Memory B cell (primary cell): Measurements from ENCODE around the gene ATF7.
"Not testable (repeated sequence)": the region's sequence is repeated elsewhere in the genome, so short reads cannot be mapped to it uniquely, and the experiment has no call there.

ENCODE experiments used
- ATAC-seq: fragments of 150-1000 bp; cut with Tn5 transposase; 2 replicates; pipeline ENCODE4 v1.10.0; 2021; ENCODE audit warnings: low read depth, mild to moderate bottlenecking, moderate library complexity
- DNase-seq, 2 donors: peaks; one replicate each; pipeline ENCODE4 v3.0.0; 2022; ENCODE audit warnings: low spot score in 2 of 2
- H3K27ac Mint-ChIP-seq: one replicate; pipeline ENCODE4 v1.8.0; 2022; ENCODE audit warnings: mild to moderate bottlenecking, moderate library complexity, mixed read lengths
- H3K27me3 Mint-ChIP-seq: one replicate; pipeline ENCODE4 v1.8.0; 2022; ENCODE audit warnings: mixed read lengths
- H3K36me3 Mint-ChIP-seq: one replicate; pipeline ENCODE4 v1.8.0; 2022; ENCODE audit warnings: mild to moderate bottlenecking, mixed read lengths
- H3K4me1 Mint-ChIP-seq: one replicate; pipeline ENCODE4 v1.8.0; 2022; ENCODE audit warnings: mixed read lengths
- H3K4me3 Mint-ChIP-seq: one replicate; pipeline ENCODE4 v1.8.0; 2022; ENCODE audit warnings: mild to moderate bottlenecking, moderate library complexity, mixed read lengths
- H3K9me3 Mint-ChIP-seq: one replicate; pipeline ENCODE4 v1.8.0; 2022; ENCODE audit warnings: mixed read lengths

ATF7 gene

DNA sequence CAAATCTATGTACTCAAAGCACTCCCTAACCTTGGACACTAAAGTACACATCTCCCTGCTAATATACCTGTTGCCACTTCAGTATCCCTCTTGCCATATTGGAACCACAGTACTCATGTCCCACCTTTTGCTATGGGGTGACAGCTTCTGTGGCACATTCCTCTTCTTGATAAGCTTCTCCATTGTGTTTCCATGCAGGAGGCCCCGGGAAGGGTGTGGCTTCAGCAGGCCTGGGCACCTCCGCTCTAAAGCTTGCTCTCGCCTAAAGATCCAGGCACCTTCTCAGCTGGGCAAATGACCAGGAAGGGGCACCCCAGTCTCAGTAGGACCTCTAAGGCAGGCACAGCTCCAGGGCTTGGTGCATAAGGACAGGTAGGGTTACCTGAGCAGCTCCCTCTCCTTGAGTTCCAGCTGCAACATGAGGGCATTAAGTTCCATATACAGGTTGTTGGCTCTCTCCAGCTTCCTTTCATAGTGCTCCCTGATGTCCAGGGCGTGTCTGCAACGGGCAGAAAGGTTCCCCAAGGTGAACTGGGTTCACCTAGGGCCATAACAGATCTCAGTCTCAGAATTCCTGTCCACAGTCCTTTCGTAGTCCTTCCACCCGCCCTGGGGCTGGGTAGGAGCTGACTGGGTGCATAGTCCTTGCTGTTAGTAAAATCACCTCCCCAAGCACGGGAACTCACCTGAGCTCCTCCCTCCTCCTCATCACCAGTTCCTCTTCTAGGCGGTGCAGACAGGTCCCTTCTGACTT, 142.8 kb downstream of the ATF7 start:
- ATAC-seq (peak; percentile 63), DNase-seq (no peak)
- Mint-ChIP-seq H3K27ac (peak overlapping the region; percentile 47), H3K4me3 (no peak overlapping the region), H3K36me3 (peaks cover 17% of the 10 kb centered on the region), H3K4me1 (peaks cover 15% of the 10 kb centered on the region), H3K9me3 (no peaks in the 10 kb centered on the region), H3K27me3 (no peaks in the 10 kb centered on the region)

DNA sequence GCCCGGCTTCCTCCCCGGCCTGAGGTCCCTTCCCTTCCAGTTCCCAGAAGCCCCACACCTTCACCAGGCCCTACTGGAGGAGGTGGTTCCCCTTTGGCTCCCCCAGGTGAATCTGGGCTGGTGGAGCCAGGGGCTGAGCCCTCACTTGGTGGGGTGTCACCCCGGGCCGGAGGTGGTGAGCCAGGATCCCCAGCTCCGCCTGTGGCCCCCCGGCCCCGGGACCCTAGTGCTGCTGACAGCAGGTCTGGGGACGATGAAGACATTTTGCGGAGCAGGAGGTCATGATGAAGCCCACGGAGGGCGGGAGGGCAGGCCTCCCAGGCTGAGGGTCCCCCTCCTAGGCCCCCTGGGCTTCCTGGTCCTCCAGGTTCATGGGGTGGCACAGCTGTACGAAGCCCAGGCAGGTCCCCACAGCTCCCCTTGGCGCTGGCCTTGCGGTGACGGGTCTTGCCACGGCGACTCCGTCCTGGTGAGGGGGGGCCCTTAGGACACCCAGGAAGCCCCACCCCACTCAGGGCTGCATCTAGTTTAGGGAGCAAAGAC, 143.5 kb downstream of the ATF7 start:
- H3K4me1 Mint-ChIP-seq = peaks cover 15% of the 10 kb centered on the region
- DNase-seq (no peak), ATAC-seq (no peak)
- H3K36me3 Mint-ChIP-seq = peaks cover 17% of the 10 kb centered on the region
- no peaks in the 10 kb centered on the region for H3K27me3 Mint-ChIP-seq
- H3K9me3 Mint-ChIP-seq = no peaks in the 10 kb centered on the region
- no peak overlapping the region for H3K27ac Mint-ChIP-seq
- H3K4me3 Mint-ChIP-seq = no peak overlapping the region

DNA sequence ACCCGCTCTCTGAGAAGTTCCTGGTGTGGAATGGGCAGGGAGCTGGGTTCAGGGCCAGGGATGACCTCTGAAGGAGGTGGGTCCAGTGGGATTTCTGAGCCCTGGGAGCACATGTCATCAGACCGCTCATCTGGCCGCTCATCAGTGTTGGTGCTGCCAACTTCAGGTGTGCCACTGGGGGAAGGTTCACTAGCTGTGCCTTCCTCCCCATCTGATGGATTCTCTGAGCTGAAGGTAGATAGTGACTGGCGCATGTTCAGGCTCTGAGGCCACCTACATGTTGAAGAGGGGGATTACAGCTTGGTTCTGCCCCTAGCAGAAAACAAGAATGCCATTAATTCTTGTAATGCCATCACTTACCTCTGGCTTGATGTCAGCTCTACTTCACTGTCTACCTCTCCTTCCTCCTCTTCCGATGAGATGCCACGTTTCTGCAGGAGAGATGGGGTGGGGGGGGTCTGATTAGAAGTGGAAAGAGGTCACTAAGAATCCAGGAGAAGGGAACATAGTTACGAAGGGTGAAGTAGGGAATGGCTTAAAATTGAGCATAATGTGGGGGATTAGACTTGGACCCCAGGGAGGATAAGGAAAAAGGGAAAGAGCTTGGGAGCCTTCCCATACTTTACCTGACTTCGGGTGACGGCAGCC, 144.1 kb downstream of the ATF7 start:
- Mint-ChIP-seq H3K27ac (no peak overlapping the region), H3K4me3 (no peak overlapping the region), H3K36me3 (peaks cover 19% of the 10 kb centered on the region), H3K9me3 (no peaks in the 10 kb centered on the region), H3K4me1 (peaks cover 15% of the 10 kb centered on the region), H3K27me3 (no peaks in the 10 kb centered on the region)
- DNase-seq (no peak), ATAC-seq (peak; percentile 71)

DNA sequence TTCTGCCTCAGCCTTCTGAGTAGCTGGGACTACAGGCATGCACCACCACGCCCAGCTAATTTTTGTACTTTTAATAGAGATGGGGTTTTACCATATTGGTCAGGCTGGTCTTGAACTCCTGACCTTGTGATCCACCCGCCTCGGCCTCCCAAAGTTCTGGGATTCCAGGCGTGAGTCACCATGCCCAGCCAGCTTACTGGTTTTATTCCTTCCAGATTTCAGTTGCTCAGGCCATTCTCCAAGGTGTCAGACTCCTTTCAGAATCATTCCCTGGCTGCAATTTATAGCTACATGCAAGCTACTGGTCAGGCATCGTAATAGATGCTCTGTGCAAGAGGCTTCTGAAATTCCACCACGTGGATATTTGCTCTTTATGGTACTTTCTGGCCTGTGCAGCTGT, 144.7 kb downstream of the ATF7 start:
- H3K27ac Mint-ChIP-seq, H3K27me3 Mint-ChIP-seq, H3K9me3 Mint-ChIP-seq, H3K4me3 Mint-ChIP-seq, DNase-seq, ATAC-seq: not testable (repeated sequence)
- H3K4me1 Mint-ChIP-seq = peaks cover 15% of the 10 kb centered on the region
- H3K36me3 Mint-ChIP-seq = peaks cover 25% of the 10 kb centered on the region

DNA sequence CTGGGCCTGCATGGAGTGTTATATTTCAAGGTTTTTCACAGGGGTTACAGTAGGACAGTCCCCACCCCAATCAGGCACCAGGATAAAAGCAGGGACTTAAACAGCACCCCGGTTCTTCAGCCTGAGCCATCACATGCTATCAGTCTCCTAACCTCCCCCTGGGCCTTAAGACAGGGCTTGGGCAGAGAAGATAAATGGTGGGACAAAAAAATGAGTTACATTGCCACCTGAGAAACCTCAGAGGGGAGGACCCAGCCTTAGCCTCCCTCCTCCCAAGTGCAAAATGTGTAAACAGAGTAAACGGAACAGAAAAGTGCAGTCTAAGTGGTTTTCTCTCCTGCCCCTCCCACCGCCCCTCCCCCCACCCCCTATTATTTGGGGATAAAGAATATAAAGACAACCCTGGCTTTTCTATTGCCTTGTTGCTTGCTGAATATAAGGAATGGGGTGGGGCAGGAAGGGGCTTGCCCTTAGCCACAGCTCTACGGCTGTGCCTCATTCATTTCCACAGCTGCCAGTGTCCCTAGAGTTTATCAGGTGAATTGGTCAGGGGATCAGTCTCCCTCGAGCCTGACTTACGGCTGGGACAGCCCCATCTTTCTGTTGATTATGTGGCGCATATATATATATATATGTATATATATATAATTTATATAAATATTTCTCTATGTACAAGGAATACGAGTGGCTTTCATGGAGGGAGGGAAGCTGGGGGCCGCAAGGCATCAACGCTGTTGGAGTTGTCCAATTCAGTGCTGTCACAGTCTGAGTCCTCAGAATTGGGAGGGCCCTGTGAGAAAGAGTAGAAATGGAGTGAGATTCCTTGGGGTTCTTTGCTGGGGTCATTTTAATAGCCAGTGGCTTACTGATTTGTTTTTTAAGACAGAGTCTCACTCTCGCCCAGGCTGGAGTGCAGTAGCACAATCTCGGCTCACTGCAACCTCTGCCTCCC, 145.4 kb downstream of the ATF7 start:
- H3K4me1 Mint-ChIP-seq = peaks cover 15% of the 10 kb centered on the region
- no peak overlapping the region for H3K4me3 Mint-ChIP-seq
- DNase-seq = no peak
- no peak overlapping the region for H3K27ac Mint-ChIP-seq
- H3K36me3 Mint-ChIP-seq = peaks cover 28% of the 10 kb centered on the region
- no peak for ATAC-seq
- no peaks in the 10 kb centered on the region for H3K9me3 Mint-ChIP-seq
- no peaks in the 10 kb centered on the region for H3K27me3 Mint-ChIP-seq

DNA sequence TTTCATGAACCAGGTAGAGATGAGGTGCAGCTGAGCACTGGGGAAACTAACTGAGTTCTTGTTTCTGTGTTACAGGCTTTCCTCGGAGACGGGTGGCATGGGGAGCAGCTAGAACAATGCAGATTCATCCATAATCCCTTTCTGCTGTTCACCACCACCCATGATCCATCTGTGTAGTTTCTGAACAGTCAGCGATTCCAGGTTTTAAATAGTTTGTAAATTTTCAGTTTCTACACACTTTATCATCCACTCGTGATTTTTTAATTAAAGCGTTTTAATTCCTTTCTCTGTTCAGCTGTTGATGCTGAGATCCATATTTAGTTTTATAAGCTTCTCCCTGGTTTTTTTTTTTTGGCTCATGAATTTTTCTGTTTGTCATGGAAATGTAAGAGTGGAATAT, 146.9 kb downstream of the ATF7 start:
- no peak overlapping the region for H3K27ac Mint-ChIP-seq
- ATAC-seq (no peak), DNase-seq (no peak)
- peaks cover 19% of the 10 kb centered on the region for H3K4me1 Mint-ChIP-seq
- no peak overlapping the region for H3K4me3 Mint-ChIP-seq
- H3K27me3 Mint-ChIP-seq = no peaks in the 10 kb centered on the region
- H3K9me3 Mint-ChIP-seq = no peaks in the 10 kb centered on the region
- peaks cover 33% of the 10 kb centered on the region for H3K36me3 Mint-ChIP-seq

DNA sequence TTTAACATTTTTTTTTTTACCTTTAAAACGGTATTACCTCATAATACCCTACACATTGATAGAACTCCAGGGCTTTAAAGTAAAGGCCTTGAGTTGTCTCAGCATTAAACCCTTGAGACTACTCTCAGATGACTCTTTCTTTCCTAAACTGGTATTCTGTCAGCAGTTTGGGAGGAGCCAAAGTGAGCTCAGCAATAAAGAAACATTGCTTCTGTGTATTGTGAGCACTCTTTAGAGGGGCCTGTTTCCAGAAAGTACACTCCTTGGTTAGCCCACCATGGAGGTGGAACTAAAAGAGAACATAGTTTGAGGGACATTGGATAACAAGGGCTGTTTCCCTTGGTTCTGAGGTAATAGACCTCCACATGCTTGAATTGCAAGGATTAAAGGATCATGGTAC, 147.3 kb downstream of the ATF7 start:
- no peaks in the 10 kb centered on the region for H3K27me3 Mint-ChIP-seq
- H3K4me1 Mint-ChIP-seq = peaks cover 19% of the 10 kb centered on the region
- no peak overlapping the region for H3K4me3 Mint-ChIP-seq
- H3K9me3 Mint-ChIP-seq = no peaks in the 10 kb centered on the region
- DNase-seq (no peak), ATAC-seq (no peak)
- peaks cover 35% of the 10 kb centered on the region for H3K36me3 Mint-ChIP-seq
- H3K27ac Mint-ChIP-seq = no peak overlapping the region

DNA sequence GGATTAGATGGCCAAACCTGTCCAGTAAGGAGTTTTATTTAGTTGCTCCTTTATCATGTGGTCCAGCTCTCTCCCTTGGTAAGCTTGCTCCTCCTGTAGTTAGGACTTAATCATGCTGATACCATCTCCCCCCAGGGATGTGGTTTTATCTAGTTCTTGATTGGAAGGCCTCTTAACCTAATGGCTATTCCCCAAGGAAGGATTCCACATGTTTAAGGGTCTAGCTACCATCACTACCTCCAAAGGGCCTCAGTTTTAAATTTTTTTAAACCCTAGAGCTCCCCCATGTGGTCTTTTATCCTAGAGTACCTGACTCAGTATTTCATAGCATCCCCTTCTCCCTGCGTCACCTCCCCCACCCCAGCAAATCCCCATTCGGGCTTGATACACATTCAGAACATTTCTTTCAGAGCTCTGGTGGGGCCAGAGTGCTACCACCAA, 149.4 kb downstream of the ATF7 start:
- ATAC-seq (peak; percentile 41), DNase-seq (no peak)
- no peaks in the 10 kb centered on the region for H3K9me3 Mint-ChIP-seq
- H3K27me3 Mint-ChIP-seq = no peaks in the 10 kb centered on the region
- peak overlapping the region; percentile 78 for H3K27ac Mint-ChIP-seq
- peaks cover 37% of the 10 kb centered on the region for H3K36me3 Mint-ChIP-seq
- no peak overlapping the region for H3K4me3 Mint-ChIP-seq
- H3K4me1 Mint-ChIP-seq = peaks cover 13% of the 10 kb centered on the region

DNA sequence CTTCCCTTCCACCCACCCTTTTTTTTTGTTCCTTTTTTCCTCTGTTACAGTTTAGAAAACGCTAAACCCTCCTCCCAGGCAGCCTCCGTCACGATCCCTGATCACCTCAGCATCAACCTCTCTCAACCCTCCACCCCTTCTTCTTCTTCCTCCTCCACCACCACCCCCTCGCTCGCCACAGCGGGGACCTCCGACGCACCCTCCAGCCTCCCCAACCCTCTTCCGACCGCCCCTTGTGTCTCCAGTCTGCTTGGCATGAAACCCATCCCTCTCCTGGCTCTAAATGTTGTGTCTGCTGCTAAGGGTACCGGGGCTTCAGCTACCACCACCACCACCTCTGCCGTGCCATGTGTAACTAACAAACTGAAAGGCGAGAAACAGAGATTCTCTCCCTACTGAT, 151.4 kb downstream of the ATF7 start:
- peaks cover 42% of the 10 kb centered on the region for H3K36me3 Mint-ChIP-seq
- H3K27ac Mint-ChIP-seq = peak overlapping the region; percentile 14
- DNase-seq (no peak), ATAC-seq (no peak)
- H3K4me3 Mint-ChIP-seq = no peak overlapping the region
- no peaks in the 10 kb centered on the region for H3K27me3 Mint-ChIP-seq
- no peaks in the 10 kb centered on the region for H3K9me3 Mint-ChIP-seq
- H3K4me1 Mint-ChIP-seq = peaks cover 14% of the 10 kb centered on the region

DNA sequence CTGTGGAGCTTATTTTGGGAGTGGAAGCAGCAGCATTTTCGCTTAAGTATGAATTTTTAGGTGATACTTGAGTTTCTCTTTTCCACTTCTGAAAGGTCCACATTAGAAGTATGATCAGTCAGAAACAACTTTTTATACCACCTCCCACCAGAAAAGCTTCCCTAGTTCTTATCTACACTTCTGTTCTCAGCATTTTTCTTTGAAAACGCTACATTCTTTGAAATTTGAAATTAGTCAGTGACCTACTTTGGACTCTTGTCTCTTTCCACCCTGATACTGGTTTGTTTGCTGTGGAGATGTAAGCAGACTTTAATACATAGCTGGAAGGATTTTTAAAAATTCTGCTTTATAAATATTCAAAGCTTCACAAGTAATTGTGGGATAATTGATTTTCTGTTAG, 152.1 kb downstream of the ATF7 start:
- Mint-ChIP-seq H3K4me1 (peaks cover 13% of the 10 kb centered on the region), H3K9me3 (no peaks in the 10 kb centered on the region), H3K27me3 (no peaks in the 10 kb centered on the region), H3K27ac (peak overlapping the region; percentile 14), H3K36me3 (peaks cover 36% of the 10 kb centered on the region), H3K4me3 (no peak overlapping the region)
- DNase-seq = no peak
- no peak for ATAC-seq

DNA sequence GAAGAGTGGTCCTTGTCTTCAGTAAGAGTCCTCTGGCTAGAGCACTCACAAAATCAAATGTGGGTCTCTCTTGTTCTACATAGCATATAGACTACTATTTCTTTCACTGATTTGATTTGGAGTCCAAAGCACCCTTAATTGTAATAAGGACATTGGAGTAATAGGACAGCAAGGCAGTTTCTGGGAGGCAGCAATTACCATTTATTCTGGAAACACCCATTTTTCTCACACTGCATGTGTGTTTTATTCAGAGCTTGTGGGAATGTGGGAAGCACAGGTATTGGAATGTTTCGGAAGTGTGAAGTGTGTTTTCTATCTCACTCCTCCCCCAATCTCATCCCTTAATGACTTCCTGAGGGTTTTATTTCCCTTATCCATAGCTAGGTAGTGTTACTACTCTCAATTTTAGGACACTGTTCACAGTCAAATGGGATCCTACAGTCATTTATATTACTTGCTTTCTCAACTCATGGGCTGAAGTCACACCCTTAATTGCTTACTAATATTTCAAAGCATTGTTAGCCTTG, 154.1 kb downstream of the ATF7 start:
- Mint-ChIP-seq H3K36me3 (peaks cover 39% of the 10 kb centered on the region), H3K27me3 (no peaks in the 10 kb centered on the region), H3K4me1 (peaks cover 13% of the 10 kb centered on the region), H3K27ac (no peak overlapping the region), H3K4me3 (no peak overlapping the region), H3K9me3 (no peaks in the 10 kb centered on the region)
- ATAC-seq (no peak), DNase-seq (no peak)

DNA sequence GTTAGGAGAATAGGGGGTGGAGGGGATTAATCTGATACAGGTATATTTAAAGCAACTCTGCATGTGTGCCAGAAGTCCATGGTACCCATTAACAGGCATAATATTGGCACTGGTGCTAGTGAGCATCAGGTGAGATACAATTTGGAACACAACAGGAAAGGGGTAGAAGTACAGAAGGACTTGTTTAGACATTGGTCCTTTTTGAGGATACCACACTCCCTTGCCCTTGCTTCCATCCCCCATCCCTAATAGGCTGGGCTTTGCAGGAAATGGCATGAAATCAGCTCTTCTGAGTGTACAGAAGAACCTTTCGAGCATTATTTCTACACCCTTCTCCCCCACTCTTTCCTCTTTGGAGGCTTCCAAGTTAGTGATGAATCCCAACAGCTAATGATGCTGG, 157.9 kb downstream of the ATF7 start:
- Mint-ChIP-seq H3K4me3 (no peak overlapping the region), H3K9me3 (no peaks in the 10 kb centered on the region), H3K36me3 (peaks cover 45% of the 10 kb centered on the region), H3K27ac (no peak overlapping the region), H3K27me3 (no peaks in the 10 kb centered on the region), H3K4me1 (peaks cover 13% of the 10 kb centered on the region)
- no peak for DNase-seq
- no peak for ATAC-seq

DNA sequence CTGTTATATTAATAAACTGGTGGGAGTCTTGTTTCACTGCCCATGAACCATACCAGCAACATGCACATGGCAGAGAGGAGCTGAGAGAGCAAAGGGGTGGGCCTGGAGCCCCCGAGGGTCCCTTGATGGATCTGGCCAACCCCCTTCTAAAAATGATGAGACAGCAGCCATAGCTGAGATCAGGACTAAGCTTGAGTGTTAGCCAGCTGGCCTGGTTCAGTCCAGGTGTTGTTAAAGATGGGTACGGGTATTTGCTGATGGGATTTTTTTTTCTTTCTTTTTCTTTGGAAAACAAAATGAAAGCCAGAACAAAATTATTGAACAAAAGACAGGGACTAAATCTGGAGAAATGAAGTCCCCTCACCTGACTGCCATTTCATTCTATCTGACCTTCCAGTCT, 158.3 kb downstream of the ATF7 start:
- Mint-ChIP-seq H3K27ac (no peak overlapping the region), H3K27me3 (no peaks in the 10 kb centered on the region), H3K9me3 (no peaks in the 10 kb centered on the region), H3K4me3 (no peak overlapping the region), H3K4me1 (peaks cover 13% of the 10 kb centered on the region), H3K36me3 (peaks cover 47% of the 10 kb centered on the region)
- DNase-seq = no peak
- ATAC-seq = no peak

DNA sequence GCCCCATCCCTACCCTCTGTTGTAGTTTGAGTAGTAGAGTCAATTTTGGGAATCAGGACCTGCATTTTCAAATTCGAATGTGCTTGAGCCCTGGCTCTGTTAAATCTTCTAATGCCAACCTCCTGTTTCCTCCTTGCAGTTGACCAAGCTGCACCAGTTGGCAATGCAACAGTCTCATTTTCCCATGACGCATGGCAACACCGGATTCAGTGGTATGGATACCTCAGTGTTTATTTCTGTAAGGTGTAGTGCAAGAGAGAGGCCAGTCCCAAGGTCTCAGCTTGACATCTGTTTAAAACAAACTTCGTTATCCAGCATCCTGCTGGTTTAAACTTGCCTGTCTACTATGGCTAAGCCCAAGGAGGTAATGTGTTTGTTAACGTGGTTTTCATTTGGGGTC, 159.1 kb downstream of the ATF7 start:
- Mint-ChIP-seq H3K9me3 (no peaks in the 10 kb centered on the region), H3K27me3 (no peaks in the 10 kb centered on the region), H3K4me3 (no peak overlapping the region), H3K27ac (no peak overlapping the region), H3K36me3 (peaks cover 46% of the 10 kb centered on the region), H3K4me1 (peaks cover 13% of the 10 kb centered on the region)
- no peak for DNase-seq
- no peak for ATAC-seq
